Measurements from ENCODE around the gene MOB2.

The MOB2 gene

GRCh38 chr11:1487091-1487850, 692 bp upstream of the MOB2 start:
- DNase-seq (ENCODE audit: low read depth in 2 of 2) = no peak

- no peak for DNase-seq (ENCODE audit: low read depth in 2 of 2)
Observed at GRCh38 chr11:1485504-1485885, 1.1 kb downstream of the MOB2 start.

GRCh38 chr11:1484695-1485503, 1.7 kb downstream of the MOB2 start:
- DNase-seq (ENCODE audit: low read depth in 2 of 2) = no peak

- no peak for DNase-seq (ENCODE audit: low read depth in 2 of 2)
Observed at GRCh38 chr11:1484061-1484671, 2.4 kb downstream of the MOB2 start.

- DNase-seq (ENCODE audit: low read depth in 2 of 2) = no peak
Observed at GRCh38 chr11:1483445-1483961, 3.1 kb downstream of the MOB2 start.

GRCh38 chr11:1482581-1483444, 3.8 kb downstream of the MOB2 start:
- no peak for DNase-seq (ENCODE audit: low read depth in 2 of 2)

GRCh38 chr11:1481861-1482441, 4.6 kb downstream of the MOB2 start:
- DNase-seq (ENCODE audit: low read depth in 2 of 2) = no peak

GRCh38 chr11:1481483-1481825, 5.1 kb downstream of the MOB2 start:
- DNase-seq (ENCODE audit: low read depth in 2 of 2) = no peak

- DNase-seq (ENCODE audit: low read depth in 2 of 2) = no peak
Observed at GRCh38 chr11:1480555-1481482, 5.8 kb downstream of the MOB2 start.

- no peak for DNase-seq (ENCODE audit: low read depth in 2 of 2)
Observed at GRCh38 chr11:1480191-1480554, 6.4 kb downstream of the MOB2 start.

- no peak for DNase-seq (ENCODE audit: low read depth in 2 of 2)
Observed at GRCh38 chr11:1479678-1480118, 6.9 kb downstream of the MOB2 start.

GRCh38 chr11:1479006-1479677, 7.4 kb downstream of the MOB2 start:
- DNase-seq (ENCODE audit: low read depth in 2 of 2) = no peak

GRCh38 chr11:1478544-1478943, 8.0 kb downstream of the MOB2 start:
- no peak for DNase-seq (ENCODE audit: low read depth in 2 of 2)

GRCh38 chr11:1478011-1478410, 8.6 kb downstream of the MOB2 start:
- no peak for DNase-seq (ENCODE audit: low read depth in 2 of 2)

- no peak for DNase-seq (ENCODE audit: low read depth in 2 of 2)
Observed at GRCh38 chr11:1476940-1477736, 9.4 kb downstream of the MOB2 start.

GRCh38 chr11:1475841-1476240, 10.7 kb downstream of the MOB2 start:
- DNase-seq (ENCODE audit: low read depth in 2 of 2) = no peak

GRCh38 chr11:1473786-1474185, 12.8 kb downstream of the MOB2 start:
- no peak for DNase-seq (ENCODE audit: low read depth in 2 of 2)

- no peak for DNase-seq (ENCODE audit: low read depth in 2 of 2)
Observed at GRCh38 chr11:1473011-1473628, 13.5 kb downstream of the MOB2 start.
